Measurements from ENCODE around the gene PI16. TPM values are rescaled to one million over a fixed set of nuclear protein-coding genes. Genes with fewer than 3 reads are reported as not detected.

Gene PI16
- total and polyA plus RNA-seq, 3 experiments from 2014 or later: 0.20 to 13.6 (median 0.37) TPM

GRCh38 chr6:36979347-36979742 is 24.8 kb downstream of the PI16 start:
- peaks cover 29 to 35% (median 34%) of the 10 kb centered on the region in 3 donors for H3K4me1 Mint-ChIP-seq
- peak in 1 of 5 donors; percentile 37 for DNase-seq
- peaks cover 0 to 77% (median 8%) of the 10 kb centered on the region in 3 donors for H3K36me3 Mint-ChIP-seq
- Histone ChIP-seq H3K27me3 (ENCODE audit: insufficient read depth, low read length, poor library complexity, severe bottlenecking) (no peaks in the 10 kb centered on the region), H3K36me3 (ENCODE audit: insufficient read depth, low read length) (peaks cover 42% of the 10 kb centered on the region), H3K27ac (ENCODE audit: low read depth, low read length) (no peak overlapping the region), H3K4me3 (ENCODE audit: low read length) (no peak overlapping the region), H3K9me3 (ENCODE audit: low read length) (no peaks in the 10 kb centered on the region), H3K4me1 (ENCODE audit: insufficient read depth, low read length) (peaks cover 22% of the 10 kb centered on the region)
- peak overlapping the region in 6 of 8 donors; percentile 17 to 77 (median 48) for H3K27ac Mint-ChIP-seq
- H3K27me3 Mint-ChIP-seq: no peaks in the 10 kb centered on the region
- no peaks in the 10 kb centered on the region for H3K9me3 Mint-ChIP-seq
- H3K4me3 Mint-ChIP-seq: peak overlapping the region in 1 of 7 donors; percentile 20
- ChIA-PET POLR2A (no interaction called here), CTCF (interaction anchor here (1.1 to 1.3 kb wide), 2 partner anchors 12 to 39 kb away, joined by 4 to 6 read pairs; no protein-coding TSS in a partner anchor)

- Mint-ChIP-seq H3K9me3 (no peaks in the 10 kb centered on the region), H3K4me3 (peak overlapping the region in 1 of 7 donors; percentile 20), H3K27me3 (no peaks in the 10 kb centered on the region), H3K27ac (peak overlapping the region in 6 of 8 donors; percentile 11 to 71 (median 50)), H3K36me3 (peaks cover 0 to 69% (median 8%) of the 10 kb centered on the region in 3 donors), H3K4me1 (peaks cover 29 to 35% (median 34%) of the 10 kb centered on the region in 3 donors)
- Histone ChIP-seq H3K27me3 (ENCODE audit: insufficient read depth, low read length, poor library complexity, severe bottlenecking) (no peaks in the 10 kb centered on the region), H3K9me3 (ENCODE audit: low read length) (no peaks in the 10 kb centered on the region), H3K27ac (ENCODE audit: low read depth, low read length) (no peak overlapping the region), H3K36me3 (ENCODE audit: insufficient read depth, low read length) (peaks cover 35% of the 10 kb centered on the region), H3K4me1 (ENCODE audit: insufficient read depth, low read length) (peaks cover 29% of the 10 kb centered on the region), H3K4me3 (ENCODE audit: low read length) (no peak overlapping the region)
- CTCF ChIA-PET: interaction anchor here (0.8 to 1.3 kb wide), 3 partner anchors 38 to 95 kb away, joined by 3 to 6 read pairs (median 4); partner anchors contain the start of gene C6orf89
- DNase-seq: no peak
- POLR2A ChIA-PET: no interaction called here
Observed at GRCh38 chr6:36980129-36980528, 25.6 kb downstream of the PI16 start.

GRCh38 chr6:36980876-36981619 is 26.5 kb downstream of the PI16 start:
- peaks cover 0 to 60% (median 8%) of the 10 kb centered on the region in 3 donors for H3K36me3 Mint-ChIP-seq
- no peaks in the 10 kb centered on the region for H3K27me3 ChIP-seq (ENCODE audit: insufficient read depth, low read length, poor library complexity, severe bottlenecking)
- no peak for DNase-seq
- no peak overlapping the region for H3K4me3 ChIP-seq (ENCODE audit: low read length)
- peaks cover 29 to 35% (median 34%) of the 10 kb centered on the region in 3 donors for H3K4me1 Mint-ChIP-seq
- ChIA-PET CTCF (interaction anchor here (0.8 to 1.3 kb wide), 3 partner anchors 37 to 96 kb away, joined by 3 to 4 read pairs (median 3); partner anchors contain the start of gene C6orf89), POLR2A (no interaction called here)
- H3K9me3 Mint-ChIP-seq: no peaks in the 10 kb centered on the region
- H3K27ac Mint-ChIP-seq: peak overlapping the region in 5 of 8 donors; percentile 11 to 56 (median 44)
- peaks cover 29% of the 10 kb centered on the region for H3K4me1 ChIP-seq (ENCODE audit: insufficient read depth, low read length)
- peak overlapping the region in 1 of 7 donors; percentile 16 for H3K4me3 Mint-ChIP-seq
- no peaks in the 10 kb centered on the region for H3K27me3 Mint-ChIP-seq
- H3K36me3 ChIP-seq (ENCODE audit: insufficient read depth, low read length): peaks cover 25% of the 10 kb centered on the region
- no peak overlapping the region for H3K27ac ChIP-seq (ENCODE audit: low read depth, low read length)
- no peaks in the 10 kb centered on the region for H3K9me3 ChIP-seq (ENCODE audit: low read length)

- no peaks in the 10 kb centered on the region for H3K9me3 Mint-ChIP-seq
- no peak overlapping the region for H3K4me3 Mint-ChIP-seq
- H3K4me1 Mint-ChIP-seq: peaks cover 39 to 50% (median 42%) of the 10 kb centered on the region in 3 donors
- H3K36me3 Mint-ChIP-seq: peaks cover 0 to 39% (median 6%) of the 10 kb centered on the region in 3 donors
- no peaks in the 10 kb centered on the region for H3K27me3 Mint-ChIP-seq
- POLR2A ChIA-PET: no interaction called here
- H3K27ac Mint-ChIP-seq: no peak overlapping the region
- DNase-seq: no peak
- H3K27me3 ChIP-seq (ENCODE audit: insufficient read depth, low read length, poor library complexity, severe bottlenecking): no peaks in the 10 kb centered on the region
- H3K9me3 ChIP-seq (ENCODE audit: low read length): no peaks in the 10 kb centered on the region
- H3K4me3 ChIP-seq (ENCODE audit: low read length): no peak overlapping the region
- H3K4me1 ChIP-seq (ENCODE audit: insufficient read depth, low read length): peaks cover 38% of the 10 kb centered on the region
- H3K36me3 ChIP-seq (ENCODE audit: insufficient read depth, low read length): peaks cover under 1% of the 10 kb centered on the region
- H3K27ac ChIP-seq (ENCODE audit: low read depth, low read length): no peak overlapping the region
- CTCF ChIA-PET: interaction anchor here (2.3 kb wide), 1 partner anchor 34 kb away, joined by 9 read pairs; no protein-coding TSS in a partner anchor
Observed at GRCh38 chr6:36983538-36983937, 29.0 kb downstream of the PI16 start.

GRCh38 chr6:36984581-36985416 is 30.3 kb downstream of the PI16 start:
- Histone ChIP-seq H3K27me3 (ENCODE audit: insufficient read depth, low read length, poor library complexity, severe bottlenecking) (no peaks in the 10 kb centered on the region), H3K9me3 (ENCODE audit: low read length) (no peaks in the 10 kb centered on the region), H3K4me1 (ENCODE audit: insufficient read depth, low read length) (peaks cover 38% of the 10 kb centered on the region), H3K27ac (ENCODE audit: low read depth, low read length) (peak overlapping the region; percentile 82), H3K36me3 (ENCODE audit: insufficient read depth, low read length) (no peaks in the 10 kb centered on the region), H3K4me3 (ENCODE audit: low read length) (peak overlapping the region; percentile 91)
- no peak overlapping the region for H3K4me3 Mint-ChIP-seq
- peaks cover 31 to 40% (median 32%) of the 10 kb centered on the region in 3 donors for H3K4me1 Mint-ChIP-seq
- no peaks in the 10 kb centered on the region for H3K9me3 Mint-ChIP-seq
- CTCF ChIA-PET: interaction anchor here (1.5 to 2.3 kb wide), 3 partner anchors 33 to 109 kb away, joined by 4 to 19 read pairs (median 9); partner anchors contain the start of gene C6orf89
- peak; percentile 36 to 68 (median 49) for DNase-seq
- peaks cover 0 to 7% of the 10 kb centered on the region in 2 donors for H3K27me3 Mint-ChIP-seq
- H3K36me3 Mint-ChIP-seq: peaks cover 0 to 28% (median 6%) of the 10 kb centered on the region in 3 donors
- no peak overlapping the region for H3K27ac Mint-ChIP-seq
- POLR2A ChIA-PET: interaction anchor here (1.2 kb wide), 1 partner anchor 186 kb away, joined by 3 read pairs; no protein-coding TSS in a partner anchor

GRCh38 chr6:36985417-36985807 is 30.9 kb downstream of the PI16 start:
- ChIA-PET POLR2A (interaction anchor here (0.6 to 2.2 kb wide), 8 partner anchors 20 to 272 kb away, joined by 3 to 15 read pairs (median 4); partner anchors contain the start of genes C6orf89, FGD2 and PPIL1), CTCF (interaction anchor here (1.0 to 2.3 kb wide), 8 partner anchors 33 to 225 kb away, joined by 3 to 19 read pairs (median 5); partner anchors contain the start of gene C6orf89)
- Mint-ChIP-seq H3K4me3 (no peak overlapping the region), H3K27me3 (peaks cover 0 to 7% of the 10 kb centered on the region in 2 donors), H3K9me3 (no peaks in the 10 kb centered on the region), H3K36me3 (peaks cover 0 to 22% (median 4%) of the 10 kb centered on the region in 3 donors), H3K4me1 (peaks cover 26 to 34% (median 27%) of the 10 kb centered on the region in 3 donors), H3K27ac (no peak overlapping the region)
- DNase-seq: no peak
- peak overlapping the region; percentile 82 for H3K27ac ChIP-seq (ENCODE audit: low read depth, low read length)
- no peaks in the 10 kb centered on the region for H3K9me3 ChIP-seq (ENCODE audit: low read length)
- no peaks in the 10 kb centered on the region for H3K36me3 ChIP-seq (ENCODE audit: insufficient read depth, low read length)
- H3K4me1 ChIP-seq (ENCODE audit: insufficient read depth, low read length): peaks cover 38% of the 10 kb centered on the region
- H3K4me3 ChIP-seq (ENCODE audit: low read length): peak overlapping the region; percentile 91
- no peaks in the 10 kb centered on the region for H3K27me3 ChIP-seq (ENCODE audit: insufficient read depth, low read length, poor library complexity, severe bottlenecking)

All from CD8-positive, alpha-beta memory T cell (primary cell).